Astrocyte of the spinal cord (primary cell): ENCODE measurements around the gene DNAH1.

Experiments
- DNase-seq: peaks from one replicate; pipeline ENCODE4 v3.0.0; 2011; ENCODE audit warnings: low read depth, low spot score
- H3K4me3 ChIP-seq: 2 replicates; pipeline ENCODE4 v1.5.1; 2011; ENCODE audit warnings: low read depth, mild to moderate bottlenecking, low read length, moderate library complexity
- CTCF ChIP-seq: IDR thresholded peaks from 2 replicates; pipeline ENCODE4 v1.5.1; 2012; ENCODE audit warnings: low read depth, mild to moderate bottlenecking, low read length, inconsistent platforms
- in situ Hi-C: cut with HindIII; loops from 2 replicates; pipeline ENCODE4 v1.10.0; 2017; ENCODE audit warnings: low sequenced_read_pairs

DNAH1 gene

GRCh38 chr3:52433328-52433995 is 117.3 kb downstream of the DNAH1 start:
- no peak for DNase-seq
- TF ChIP-seq CTCF = no peak
- no peak overlapping the region for H3K4me3 ChIP-seq
- in situ Hi-C loops = no loop called here

- TF ChIP-seq CTCF = no peak
- no peak for DNase-seq
- in situ Hi-C loops = no loop called here
Measured at GRCh38 chr3:52433996-52434479, 117.9 kb downstream of the DNAH1 start.

DNA sequence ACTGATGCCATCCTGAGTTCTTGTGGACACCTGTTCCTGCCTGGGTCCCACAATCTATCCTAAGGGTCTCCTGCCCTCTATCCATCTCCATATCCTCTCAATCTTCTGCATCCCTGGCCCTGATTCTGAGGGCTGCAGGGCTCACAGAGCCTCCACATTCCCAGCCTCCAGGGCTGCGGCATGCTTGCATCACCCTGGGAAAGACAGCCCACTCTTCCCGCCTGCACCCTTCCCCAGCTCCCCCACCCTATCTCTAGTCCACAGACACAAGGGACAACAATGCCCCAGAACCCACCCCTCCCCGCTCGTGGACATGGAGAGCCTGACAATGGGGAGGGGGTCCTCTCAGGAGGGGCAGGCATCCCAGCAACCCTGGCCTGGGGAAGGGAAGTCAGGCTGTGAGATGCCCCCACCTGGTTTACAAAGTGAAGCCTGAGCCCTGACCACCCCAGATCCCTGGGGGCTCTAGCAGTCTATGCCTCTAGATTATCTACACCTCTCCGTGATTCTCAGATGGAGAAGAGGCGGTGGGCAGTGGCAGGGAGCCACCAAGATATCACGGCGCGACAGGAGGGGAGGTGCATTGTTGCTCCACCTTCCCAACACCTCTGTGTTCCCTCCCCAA is 118.5 kb downstream of the DNAH1 start:
- TF ChIP-seq CTCF = no peak
- H3K4me3 ChIP-seq = no peak overlapping the region
- no peak for DNase-seq
- in situ Hi-C loops = no loop called here

More at GRCh38 chr3:52433996-52434479, 117.9 kb downstream of the DNAH1 start:
- H3K4me3 ChIP-seq = no peak overlapping the region

GRCh38 chr3:52435246-52436101 is 119.4 kb downstream of the DNAH1 start:
- no peak for DNase-seq
- no peak for TF ChIP-seq CTCF
- no peak overlapping the region for H3K4me3 ChIP-seq
- in situ Hi-C loops = no loop called here

DNA sequence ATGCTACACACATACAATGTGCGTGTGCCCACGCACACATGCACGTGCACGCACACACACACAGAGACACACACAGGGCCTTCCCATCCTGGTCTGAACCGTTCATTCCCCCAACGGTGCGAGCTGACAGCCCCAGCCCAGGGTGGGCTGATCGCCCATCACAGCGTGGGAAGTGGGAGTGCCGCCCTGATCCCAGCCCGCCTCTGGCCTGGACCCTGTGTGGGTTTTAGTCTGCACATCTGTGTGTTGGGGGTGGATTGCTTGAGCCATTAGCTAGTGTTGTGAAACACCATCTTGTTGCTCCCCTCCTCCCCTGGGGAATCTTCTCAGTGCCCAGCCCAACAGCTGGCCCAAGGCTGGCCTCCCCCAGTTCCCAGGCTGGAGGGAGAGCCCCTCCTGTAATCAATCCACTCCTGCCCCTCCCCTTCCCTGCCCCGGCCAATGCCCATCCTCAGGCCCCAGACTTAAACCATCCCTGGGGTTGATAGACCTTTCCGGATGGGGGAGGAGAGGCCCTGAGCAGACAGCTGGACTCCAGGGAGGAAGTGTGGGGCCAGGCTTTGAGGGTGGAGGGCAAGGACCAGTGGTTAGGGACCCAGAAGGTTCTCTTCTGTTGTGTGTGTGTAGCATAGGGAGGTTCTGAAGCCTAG is 120.5 kb downstream of the DNAH1 start:
- no peak for DNase-seq
- H3K4me3 ChIP-seq = no peak overlapping the region
- TF ChIP-seq CTCF = no peak
- in situ Hi-C loops = no loop called here
